Hepatocyte (in vitro differentiated cells): Measurements from ENCODE around the gene HYAL3.

Source experiments
- CTCF ChIP-seq: fragments of 200-600 bp; sonication (generic); IDR thresholded peaks from 2 replicates; pipeline ENCODE4 v1.5.1; 2016; ENCODE audit warnings: antibody characterized with exemption, mild to moderate bottlenecking; ENCODE audit not compliant: poor library complexity
- EZH2 ChIP-seq: fragments of 200-600 bp; sonication (generic); IDR thresholded peaks from 2 replicates; pipeline ENCODE4 v1.6.1; 2016; ENCODE audit warnings: antibody characterized with exemption, mild to moderate bottlenecking, borderline replicate concordance
- EZH2phosphoT487 ChIP-seq: fragments of 200-600 bp; sonication (generic); IDR thresholded peaks from one replicate; pipeline ENCODE4 v1.6.1; 2018; ENCODE audit warnings: antibody characterized with exemption, mild to moderate bottlenecking, low read depth, moderate library complexity; ENCODE audit not compliant: unreplicated experiment, severe bottlenecking

GRCh38 chr3:50260942-50261441 is 38.2 kb downstream of the HYAL3 start:
- no peak for TF ChIP-seq CTCF
- TF ChIP-seq EZH2 = no peak
- no peak for TF ChIP-seq EZH2phosphoT487
